ENCODE data around the gene ASTN2.

ASTN2 gene

GRCh38 chr9:117075636-117076035 lies 339.2 kb downstream of the ASTN2 start:
- no peaks in the 10 kb centered on the region for H3K27me3 ChIP-seq (ENCODE audit: insufficient read depth, low read length)
- no peaks in the 10 kb centered on the region for H3F3A ChIP-seq (ENCODE audit: insufficient read depth, low read length)
- no peaks in the 10 kb centered on the region for H3K36me3 ChIP-seq (ENCODE audit: insufficient read depth, low read length)
- no peak overlapping the region for H2AFZ ChIP-seq (ENCODE audit: low read length)
- no peak overlapping the region for H3K4me3 ChIP-seq (ENCODE audit: low read depth, low read length, poor library complexity, severe bottlenecking)
- no peak overlapping the region for H3K9ac ChIP-seq (ENCODE audit: low read length)
- H3K79me2 ChIP-seq (ENCODE audit: insufficient read depth, low read length), result no peaks in the 10 kb centered on the region
- no peak for TF ChIP-seq CTCF (IDR thresholded peaks at IDR 0.05; ENCODE audit: low read length)
- no peak for TF ChIP-seq EZH2 (IDR thresholded peaks at IDR 0.05; ENCODE audit: borderline replicate concordance, low read length)
- H4K20me1 ChIP-seq (ENCODE audit: insufficient read depth, low read length), result no peaks in the 10 kb centered on the region
- H3K9me3 ChIP-seq (ENCODE audit: low read length), result no peaks in the 10 kb centered on the region
- H3K4me1 ChIP-seq (ENCODE audit: insufficient read depth, low read length, severe bottlenecking), result peaks cover 7% of the 10 kb centered on the region
- H3K27ac ChIP-seq (ENCODE audit: low read depth, low read length, poor library complexity, severe bottlenecking), result no peak overlapping the region
- no peak overlapping the region for H3K4me2 ChIP-seq (ENCODE audit: low read length)
- H3K9me2 ChIP-seq (ENCODE audit: low read depth, low read length), result no peaks in the 10 kb centered on the region

GRCh38 chr9:117074784-117075520 lies 339.9 kb downstream of the ASTN2 start:
- Histone ChIP-seq H3K9me2 (ENCODE audit: low read depth, low read length) (no peaks in the 10 kb centered on the region), H2AFZ (ENCODE audit: low read length) (no peak overlapping the region), H3K79me2 (ENCODE audit: insufficient read depth, low read length) (no peaks in the 10 kb centered on the region), H3K36me3 (ENCODE audit: insufficient read depth, low read length) (no peaks in the 10 kb centered on the region), H4K20me1 (ENCODE audit: insufficient read depth, low read length) (no peaks in the 10 kb centered on the region), H3K4me1 (ENCODE audit: insufficient read depth, low read length, severe bottlenecking) (peaks cover 7% of the 10 kb centered on the region), H3K27ac (ENCODE audit: low read depth, low read length, poor library complexity, severe bottlenecking) (no peak overlapping the region), H3K9ac (ENCODE audit: low read length) (no peak overlapping the region), H3K4me3 (ENCODE audit: low read depth, low read length, poor library complexity, severe bottlenecking) (no peak overlapping the region), H3K27me3 (ENCODE audit: insufficient read depth, low read length) (no peaks in the 10 kb centered on the region), H3K4me2 (ENCODE audit: low read length) (no peak overlapping the region), H3K9me3 (ENCODE audit: low read length) (no peaks in the 10 kb centered on the region), H3F3A (ENCODE audit: insufficient read depth, low read length) (no peaks in the 10 kb centered on the region)
- no peak for TF ChIP-seq CTCF (IDR thresholded peaks at IDR 0.05; ENCODE audit: low read length)
- TF ChIP-seq EZH2 (IDR thresholded peaks at IDR 0.05; ENCODE audit: borderline replicate concordance, low read length), result no peak

GRCh38 chr9:117074342-117074662 lies 340.6 kb downstream of the ASTN2 start:
- Histone ChIP-seq H4K20me1 (ENCODE audit: insufficient read depth, low read length) (no peaks in the 10 kb centered on the region), H3F3A (ENCODE audit: insufficient read depth, low read length) (no peaks in the 10 kb centered on the region), H3K79me2 (ENCODE audit: insufficient read depth, low read length) (no peaks in the 10 kb centered on the region), H3K27me3 (ENCODE audit: insufficient read depth, low read length) (no peaks in the 10 kb centered on the region), H3K9ac (ENCODE audit: low read length) (no peak overlapping the region), H3K4me2 (ENCODE audit: low read length) (no peak overlapping the region), H3K36me3 (ENCODE audit: insufficient read depth, low read length) (no peaks in the 10 kb centered on the region), H3K27ac (ENCODE audit: low read depth, low read length, poor library complexity, severe bottlenecking) (no peak overlapping the region), H3K4me3 (ENCODE audit: low read depth, low read length, poor library complexity, severe bottlenecking) (no peak overlapping the region), H2AFZ (ENCODE audit: low read length) (no peak overlapping the region), H3K9me3 (ENCODE audit: low read length) (no peaks in the 10 kb centered on the region), H3K9me2 (ENCODE audit: low read depth, low read length) (no peaks in the 10 kb centered on the region), H3K4me1 (ENCODE audit: insufficient read depth, low read length, severe bottlenecking) (peaks cover 7% of the 10 kb centered on the region)
- TF ChIP-seq CTCF (IDR thresholded peaks at IDR 0.05; ENCODE audit: low read length) (no peak), EZH2 (IDR thresholded peaks at IDR 0.05; ENCODE audit: borderline replicate concordance, low read length) (no peak)

All from OCI-LY1 (cell line).